Peyer's patch (tissue), 4 donors: ENCODE results near the gene MEGF6.

ENCODE experiments used
- CTCF ChIP-seq, 6 experiments: fragments of 450-650 bp in 4 of 6; fragments of 200-600 bp in 2 of 6; sonication (generic) in 1 of 6; IDR thresholded peaks; one replicate each; pipeline ENCODE4 v1.5.1; 2017 to 2019; ENCODE audit warnings: antibody characterized with exemption in 6 of 6, mild to moderate bottlenecking in 3 of 6, moderate library complexity in 1 of 6
- POLR2A ChIP-seq, 2 donors: fragments of 450-650 bp; IDR thresholded peaks; one replicate each; pipeline ENCODE4 v1.5.1; 2017; ENCODE audit warnings: antibody characterized with exemption in 2 of 2, mild to moderate bottlenecking in 2 of 2, moderate library complexity in 2 of 2

DNA sequence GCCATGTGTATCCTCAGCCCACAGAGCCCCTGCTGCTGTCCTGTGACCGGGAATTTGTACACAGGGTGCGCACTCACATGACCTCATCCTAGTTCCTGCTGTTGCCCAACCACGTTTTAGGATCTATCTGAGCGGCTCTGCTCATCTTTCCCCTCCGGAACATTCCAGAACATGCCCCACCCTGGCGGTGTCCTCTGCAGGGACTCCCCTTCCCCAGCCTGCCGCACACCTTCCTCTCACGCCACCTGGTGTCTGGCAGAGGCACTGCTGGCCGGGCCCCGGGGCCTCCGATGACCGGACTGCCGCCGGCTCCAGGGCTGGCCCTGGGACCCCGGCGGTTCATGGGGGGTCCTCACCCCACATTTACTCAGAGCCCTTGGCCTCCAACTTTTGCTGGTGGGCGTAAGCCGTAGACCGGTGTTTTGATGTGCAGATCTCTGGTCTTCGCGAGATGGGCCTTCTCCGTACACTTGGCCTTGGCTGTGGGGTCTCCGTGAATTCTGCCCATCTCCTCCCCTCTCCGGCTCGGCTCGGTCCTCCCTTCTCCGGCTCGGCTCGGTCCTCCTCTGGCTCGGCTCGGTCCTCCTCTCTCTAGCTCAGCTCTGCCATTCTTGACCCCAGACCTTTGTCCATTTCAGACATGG, 127.4 kb downstream of the MEGF6 start:
- TF ChIP-seq CTCF (IDR thresholded peaks at IDR 0.05) (peak; percentile 16 to 92 (median 84)), POLR2A (IDR thresholded peaks at IDR 0.05) (no peak)
